Spinal cord (tissue), 10 donors: ENCODE data around the gene BCL3. TPM values are rescaled to one million over a fixed set of nuclear protein-coding genes. Genes with fewer than 3 reads are reported as not detected.
A peak's percentile ranks its signal among the peaks of the same experiment; 100 is the strongest.

ENCODE experiments used
- DNase-seq, 6 donors: peaks; one replicate each; pipeline versions ENCODE4 v3.0.0 to v3.0.0-alpha.2; 2013 to 2015; ENCODE audit warnings: low spot score in 6 of 6, low read depth in 4 of 6
- H3K27ac ChIP-seq: one replicate; pipeline ENCODE4 v1.5.1; 2013; ENCODE audit warnings: low read depth, low read length, control low read depth
- H3K27me3 ChIP-seq: one replicate; pipeline ENCODE4 v1.6.1; 2013; ENCODE audit warnings: low read length; ENCODE audit not compliant: control insufficient read depth, insufficient read depth
- H3K36me3 ChIP-seq: one replicate; pipeline ENCODE4 v1.6.1; 2013; ENCODE audit warnings: low read length; ENCODE audit not compliant: control insufficient read depth, insufficient read depth
- H3K4me1 ChIP-seq: one replicate; pipeline ENCODE4 v1.6.1; 2013; ENCODE audit warnings: low read length; ENCODE audit not compliant: control insufficient read depth, insufficient read depth
- H3K4me3 ChIP-seq: one replicate; pipeline ENCODE4 v1.5.1; 2013; ENCODE audit warnings: low read depth, low read length, control low read depth
- H3K9me3 ChIP-seq: one replicate; pipeline ENCODE4 v1.6.1; 2013; ENCODE audit warnings: low read length; ENCODE audit not compliant: control insufficient read depth, insufficient read depth
- WGBS: methylation state at CpG from one replicate; pipeline ENCODE4 v1.1.5; 2013; ENCODE audit warnings: missing lambda C conversion rate; ENCODE audit not compliant: insufficient coverage; 5-methylcytosine and 5-hydroxymethylcytosine counted together
- polyA plus RNA-seq, 2 donors: library from polyadenylated mRNA; unstranded; fragments of 120-200 nt; gene quantifications; one replicate each; pipeline ENCODE4 v1.2.1, GENCODE V29; 2013; ENCODE audit not compliant: insufficient read length in 2 of 2
- total RNA-seq, 2 donors: library from RNA; depleted of rRNA in 1 of 2; stranded (reverse); fragments of 120-200 nt in 1 of 2; fragments of >200 nt in 1 of 2; gene quantifications; one replicate each; pipeline versions ENCODE4 v1.2.3 to v1.2.4, GENCODE V29; 2013 to 2014
- donor health status: healthy.

Gene BCL3
- total and polyA plus RNA-seq, 4 donors: 1.6 to 9.6 (median 4.8) TPM

DNA sequence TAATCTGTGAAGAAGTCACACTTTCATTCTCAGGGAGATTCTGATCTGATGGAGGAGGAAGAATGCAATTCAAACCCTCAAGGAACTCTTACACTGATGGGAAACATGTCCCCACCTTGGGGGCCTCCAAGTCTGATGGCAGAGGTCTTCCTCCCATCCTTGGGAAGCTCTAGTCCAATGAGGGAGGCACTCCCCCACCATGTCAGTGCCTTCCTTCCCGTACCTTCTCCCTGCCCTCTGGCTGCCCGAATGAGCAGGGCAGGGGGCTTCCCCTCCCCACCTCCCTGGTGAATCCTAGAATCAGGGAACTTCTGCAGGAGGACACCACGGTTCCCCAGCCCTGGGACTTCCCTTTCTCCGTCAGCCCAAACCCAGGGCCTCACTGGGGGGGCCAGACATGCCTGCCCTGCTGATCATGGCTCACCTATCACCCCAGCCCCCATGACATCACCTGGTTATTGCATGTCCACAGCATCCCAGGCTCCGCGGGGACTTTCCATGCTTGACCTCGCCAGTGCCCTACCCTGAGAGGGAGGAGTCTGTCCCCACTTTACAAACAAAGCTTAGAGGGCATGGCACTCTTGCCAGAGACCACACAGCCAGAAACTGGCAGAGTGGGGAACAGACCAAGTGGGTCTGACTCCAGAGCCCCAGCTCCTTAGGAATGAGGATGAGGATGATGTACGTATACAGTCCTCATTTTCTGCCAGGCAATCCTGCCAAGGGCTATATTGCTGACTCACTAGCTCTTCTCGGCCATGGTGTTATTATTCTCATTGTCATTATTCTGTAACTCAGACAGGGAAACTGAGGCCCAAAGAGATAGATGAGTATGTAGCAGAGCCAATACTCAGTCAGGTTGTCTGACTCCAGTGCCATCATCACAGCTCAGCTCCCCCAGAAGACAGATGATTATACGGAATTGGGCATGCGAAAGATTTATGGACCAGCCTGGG lies 9.6 kb upstream of the BCL3 start:
- H3K36me3 ChIP-seq: no peaks in the 10 kb centered on the region
- no peaks in the 10 kb centered on the region for H3K9me3 ChIP-seq
- H3K27me3 ChIP-seq: peaks cover 5% of the 10 kb centered on the region
- no peak for DNase-seq
- H3K4me3 ChIP-seq: no peak overlapping the region
- no peak overlapping the region for H3K27ac ChIP-seq
- 59% methylated on average over 7 of the region's 11 CpGs for WGBS
- H3K4me1 ChIP-seq: peaks cover 11% of the 10 kb centered on the region

DNA sequence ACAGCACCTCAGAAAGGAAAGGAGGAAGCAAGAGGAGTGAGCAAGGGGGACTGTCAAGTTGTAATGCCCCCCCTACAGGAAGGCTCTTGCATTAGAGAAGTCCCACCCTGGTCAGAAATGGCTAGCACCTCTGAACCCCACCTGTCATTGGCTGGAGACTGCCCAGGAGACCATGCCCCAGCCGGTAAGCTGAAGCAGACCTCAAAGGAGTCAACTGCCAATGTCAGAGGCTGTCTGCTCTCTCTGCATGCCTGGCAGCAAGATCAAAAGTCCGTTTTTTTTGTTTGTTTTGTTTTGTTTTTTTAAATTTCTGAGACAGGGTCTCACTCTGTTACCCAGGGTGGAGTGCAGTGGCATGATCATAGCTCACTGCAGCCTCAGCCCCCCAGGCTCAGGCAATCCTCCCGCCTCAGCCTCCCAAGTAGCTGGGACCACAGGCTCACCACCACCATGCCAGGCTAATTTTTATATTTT lies 8.1 kb upstream of the BCL3 start:
- H3K4me1 ChIP-seq: peaks cover 14% of the 10 kb centered on the region
- WGBS: 43% methylated on average over 3 of the region's 3 CpGs
- no peaks in the 10 kb centered on the region for H3K36me3 ChIP-seq
- H3K9me3 ChIP-seq: no peaks in the 10 kb centered on the region
- DNase-seq: no peak
- no peak overlapping the region for H3K4me3 ChIP-seq
- peaks cover 8% of the 10 kb centered on the region for H3K27me3 ChIP-seq
- H3K27ac ChIP-seq: no peak overlapping the region

DNA sequence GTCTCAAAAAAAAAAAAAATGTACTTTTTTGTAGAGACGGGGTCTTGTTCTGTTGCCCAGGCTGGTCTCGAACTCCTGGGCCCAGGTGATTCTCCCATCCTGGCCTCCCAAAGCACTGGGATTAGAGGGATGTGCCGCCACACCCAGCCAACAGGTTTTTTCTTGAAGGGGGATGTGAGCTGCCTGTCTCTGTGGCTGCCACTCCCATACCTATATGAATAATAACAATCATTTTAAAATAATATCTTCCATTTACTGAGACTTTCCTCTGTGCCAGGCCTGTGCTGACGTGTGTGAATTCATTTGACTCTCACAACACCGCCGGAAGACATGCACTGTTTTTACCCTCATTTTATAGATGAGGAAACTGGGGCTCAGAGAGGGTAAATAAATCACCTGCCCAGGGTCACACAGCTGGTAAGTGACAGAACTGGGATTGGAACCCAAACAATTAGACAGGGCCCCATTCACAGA lies 7.2 kb upstream of the BCL3 start:
- H3K36me3 ChIP-seq: no peaks in the 10 kb centered on the region
- WGBS: 80% methylated on average over 2 of the region's 6 CpGs
- peaks cover 14% of the 10 kb centered on the region for H3K27me3 ChIP-seq
- DNase-seq: no peak
- H3K4me3 ChIP-seq: no peak overlapping the region
- no peaks in the 10 kb centered on the region for H3K9me3 ChIP-seq
- no peak overlapping the region for H3K27ac ChIP-seq
- peaks cover 14% of the 10 kb centered on the region for H3K4me1 ChIP-seq

DNA sequence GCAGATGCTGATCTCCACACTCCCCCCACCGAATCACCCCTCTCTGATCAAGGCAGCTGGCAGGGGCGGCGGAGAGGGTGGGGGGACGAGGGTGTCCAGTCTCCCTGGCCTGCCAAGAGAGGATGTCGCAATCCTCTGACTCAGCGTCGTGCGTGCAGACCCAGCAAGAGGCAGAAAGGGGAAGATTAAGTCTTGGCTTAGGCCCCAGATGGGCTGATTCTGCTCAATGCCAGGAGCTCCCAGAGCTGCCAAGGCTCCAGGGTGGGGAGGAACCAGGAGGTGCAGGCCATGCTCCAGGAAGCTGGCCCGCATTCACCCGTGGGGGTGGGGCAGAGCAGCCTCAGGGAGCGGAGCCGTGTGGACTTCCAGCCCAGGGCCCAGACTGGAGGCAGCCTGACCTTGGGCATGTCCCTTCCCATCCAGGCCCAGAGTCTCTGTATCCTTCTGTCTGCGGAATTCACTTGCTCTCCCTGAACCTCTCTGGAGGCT lies 6.6 kb upstream of the BCL3 start:
- H3K9me3 ChIP-seq: no peaks in the 10 kb centered on the region
- peaks cover 19% of the 10 kb centered on the region for H3K27me3 ChIP-seq
- peak overlapping the region; percentile 63 for H3K27ac ChIP-seq
- H3K4me3 ChIP-seq: no peak overlapping the region
- peaks cover 16% of the 10 kb centered on the region for H3K4me1 ChIP-seq
- DNase-seq: peak in 5 of 6 donors; percentile 31 to 94 (median 70)
- 17% methylated on average over 9 of the region's 13 CpGs for WGBS
- no peaks in the 10 kb centered on the region for H3K36me3 ChIP-seq

DNA sequence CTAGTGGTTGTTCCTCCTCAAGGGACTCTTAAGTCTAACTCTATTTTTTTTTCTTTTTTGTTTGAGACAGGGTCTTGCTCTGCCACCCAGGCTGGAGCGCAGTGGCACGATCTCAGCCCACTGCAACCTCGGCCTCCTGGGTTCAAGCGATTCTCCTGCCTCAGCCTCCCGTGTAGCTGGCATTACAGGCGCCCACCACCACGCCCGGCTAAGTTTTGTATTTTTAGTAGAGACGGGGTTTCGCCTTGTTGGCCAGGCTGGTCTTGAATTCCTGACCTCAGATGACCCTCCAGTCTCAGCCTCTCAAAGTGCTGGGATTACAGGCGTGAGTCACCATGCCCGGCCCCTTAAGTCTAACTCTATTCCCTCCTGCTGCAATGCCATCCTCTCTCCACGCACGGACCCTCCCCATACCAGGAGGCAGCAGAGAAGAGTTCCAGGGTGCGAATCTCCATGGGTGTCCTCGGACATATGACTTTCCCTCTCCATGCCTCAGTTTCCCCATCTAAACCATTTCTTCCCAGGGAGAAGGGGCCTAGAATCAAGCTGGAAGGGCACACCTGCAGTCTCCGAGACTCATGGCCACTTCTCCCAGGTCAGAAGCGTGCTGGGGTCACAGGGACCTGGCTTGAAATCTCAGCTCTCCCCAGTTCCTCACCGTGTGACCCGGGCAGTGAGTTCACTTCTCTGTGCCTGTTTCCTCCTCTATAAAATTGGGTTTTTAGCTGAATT lies 6.0 kb upstream of the BCL3 start:
- Histone ChIP-seq H3K27me3 (peaks cover 26% of the 10 kb centered on the region), H3K4me3 (no peak overlapping the region), H3K4me1 (peaks cover 22% of the 10 kb centered on the region), H3K36me3 (no peaks in the 10 kb centered on the region), H3K27ac (peak overlapping the region; percentile 63), H3K9me3 (no peaks in the 10 kb centered on the region)
- 87% methylated on average over 17 of the region's 20 CpGs for WGBS
- no peak for DNase-seq

DNA sequence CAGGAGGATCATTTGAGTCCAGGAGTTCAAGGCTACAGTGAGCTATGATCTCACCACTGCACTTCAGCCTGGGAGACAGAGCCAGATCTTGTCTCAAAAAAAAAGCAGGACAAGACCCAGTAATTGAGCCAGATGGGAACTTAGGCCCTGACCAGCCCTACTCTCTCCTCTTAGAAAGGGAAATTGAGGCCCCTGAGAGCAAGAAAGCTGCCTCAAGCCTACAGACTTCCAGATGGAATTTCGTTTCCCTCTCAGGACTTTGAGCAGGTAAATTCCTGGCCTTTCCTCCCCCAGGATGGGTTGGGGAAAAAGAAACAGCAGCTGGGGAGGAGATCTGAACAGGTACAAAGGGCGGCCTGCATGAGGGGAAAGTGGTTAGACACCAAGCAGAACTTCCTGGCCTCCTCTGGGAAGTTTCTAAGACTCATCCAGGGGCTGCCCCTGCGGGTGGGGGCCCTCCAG lies 3.6 kb upstream of the BCL3 start:
- WGBS: 72% methylated on average over 3 of the region's 3 CpGs
- no peaks in the 10 kb centered on the region for H3K36me3 ChIP-seq
- H3K9me3 ChIP-seq: no peaks in the 10 kb centered on the region
- no peak for DNase-seq
- no peak overlapping the region for H3K4me3 ChIP-seq
- no peak overlapping the region for H3K27ac ChIP-seq
- H3K27me3 ChIP-seq: peaks cover 36% of the 10 kb centered on the region
- H3K4me1 ChIP-seq: peaks cover 31% of the 10 kb centered on the region

DNA sequence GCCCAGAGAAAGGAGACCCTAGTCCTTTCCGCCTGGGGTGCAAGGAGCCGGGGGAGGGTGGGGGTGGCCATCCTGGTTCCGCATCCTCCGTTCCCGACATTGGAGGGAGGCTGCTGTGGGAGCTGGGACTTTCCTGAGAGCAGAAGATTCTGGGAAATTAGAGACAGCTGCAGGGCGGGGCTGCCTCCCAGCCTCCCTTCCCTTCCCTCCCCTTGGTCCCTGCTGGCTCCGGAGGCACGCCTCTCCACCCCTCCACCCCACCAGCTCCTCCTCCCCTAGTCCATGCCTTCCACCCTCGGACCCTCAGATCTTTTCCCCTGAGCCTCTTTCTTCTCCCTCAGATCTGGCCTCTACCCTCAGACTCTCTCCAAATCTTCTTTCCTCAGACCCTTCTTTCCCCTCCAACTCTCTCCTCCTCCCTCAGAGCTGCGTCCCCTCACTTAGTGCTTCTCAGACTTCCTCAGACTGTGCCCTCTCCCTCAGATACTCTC lies 3.1 kb upstream of the BCL3 start:
- Histone ChIP-seq H3K4me1 (peaks cover 31% of the 10 kb centered on the region), H3K9me3 (no peaks in the 10 kb centered on the region), H3K36me3 (no peaks in the 10 kb centered on the region), H3K27me3 (peaks cover 39% of the 10 kb centered on the region), H3K4me3 (no peak overlapping the region), H3K27ac (no peak overlapping the region)
- peak in 1 of 6 donors; percentile 56 for DNase-seq
- 23% methylated on average over 6 of the region's 10 CpGs for WGBS

DNA sequence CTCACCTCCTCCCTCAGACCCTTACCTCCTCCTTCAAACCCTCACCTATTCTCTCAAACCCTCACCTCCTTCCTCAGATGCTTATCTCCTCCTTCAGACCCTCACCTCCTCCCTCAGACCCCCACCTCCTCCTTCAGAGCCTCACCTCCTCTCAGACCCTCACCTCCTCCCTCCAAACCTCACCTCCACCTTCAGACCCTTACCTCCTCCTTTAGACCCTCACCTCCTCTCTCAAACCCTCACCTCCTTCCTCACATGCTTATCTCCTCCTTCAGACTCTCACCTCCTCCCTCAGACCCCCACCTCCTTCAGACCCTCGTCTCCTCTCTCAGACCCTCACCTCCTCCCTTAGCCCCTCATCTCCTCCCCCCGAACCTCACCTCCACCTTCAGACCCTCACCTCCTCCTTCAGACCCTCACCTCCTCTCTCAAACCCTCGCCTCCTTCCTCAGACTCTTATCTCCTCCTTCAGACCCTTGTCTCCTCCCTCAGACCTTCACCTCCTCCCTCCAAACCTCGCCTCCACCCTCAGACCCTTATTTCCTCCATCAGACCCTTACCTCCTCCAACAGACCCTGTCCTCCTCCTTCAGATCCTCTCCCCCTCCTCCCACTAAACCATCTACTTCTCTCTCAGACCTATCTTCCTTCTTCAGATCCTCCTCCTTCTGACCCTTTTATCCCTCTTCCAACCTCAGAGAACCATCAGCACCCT lies 2.5 kb upstream of the BCL3 start:
- Histone ChIP-seq H3K27ac (no peak overlapping the region), H3K4me1 (peaks cover 31% of the 10 kb centered on the region), H3K36me3 (no peaks in the 10 kb centered on the region), H3K27me3 (peaks cover 44% of the 10 kb centered on the region), H3K9me3 (no peaks in the 10 kb centered on the region), H3K4me3 (no peak overlapping the region)
- no peak for DNase-seq
- 60% methylated on average over 4 of the region's 4 CpGs for WGBS

DNA sequence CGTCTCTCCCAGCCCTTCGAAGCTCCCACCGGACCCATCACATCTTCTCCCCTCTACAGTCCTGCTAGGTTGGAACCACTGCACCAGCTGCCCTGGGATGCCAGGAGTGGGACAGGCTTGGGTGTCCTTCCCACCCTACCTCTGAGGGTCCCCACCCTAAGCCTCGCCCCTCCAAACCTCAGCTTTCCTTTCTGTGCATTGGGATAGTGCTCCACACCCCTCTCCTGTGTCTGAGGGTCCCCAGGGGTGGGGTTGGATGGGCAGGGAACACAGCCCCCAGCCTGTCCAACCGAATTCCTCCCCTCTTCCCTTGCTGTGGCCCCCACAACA lies 1.9 kb upstream of the BCL3 start:
- peaks cover 47% of the 10 kb centered on the region for H3K27me3 ChIP-seq
- H3K4me1 ChIP-seq: peaks cover 31% of the 10 kb centered on the region
- H3K9me3 ChIP-seq: no peaks in the 10 kb centered on the region
- no peak for DNase-seq
- H3K27ac ChIP-seq: no peak overlapping the region
- H3K36me3 ChIP-seq: no peaks in the 10 kb centered on the region
- no peak overlapping the region for H3K4me3 ChIP-seq
- 73% methylated on average over 4 of the region's 5 CpGs for WGBS
